ENCODE results near the gene SMIM35.

SMIM35 gene

GRCh38 chr11:118086913-118087768 is at the start of gene SMIM35:
TSS of gene SMIM35 (minus strand) at chr11:118086963. CDS start at chr11:118086757, 206 bp downstream.
- H3K4me3 ChIP-seq (replicated peaks; ENCODE audit: low read depth, low read length) = no peak within 1 kb of the TSS
- DNase-seq (ENCODE audit: extremely low read depth, insufficient read length) = no peak
- no peak for TF ChIP-seq CTCF (IDR thresholded peaks at IDR 0.05; ENCODE audit: insufficient read depth, low read length, poor library complexity, severe bottlenecking)
- H3K36me3 ChIP-seq (ENCODE audit: control insufficient read depth, insufficient read depth, low read length) = no peaks in the 10 kb centered on the region
- H3K27me3 ChIP-seq (replicated peaks; ENCODE audit: control insufficient read depth, insufficient read depth, low read length) = no peaks in the 10 kb centered on the region; the same call in 1 of the 2 replicates

GRCh38 chr11:118136341-118136740 is 49.6 kb upstream of the SMIM35 start:
- TF ChIP-seq CTCF (IDR thresholded peaks at IDR 0.05; ENCODE audit: insufficient read depth, low read length, poor library complexity, severe bottlenecking) = no peak
- no peak for DNase-seq (ENCODE audit: extremely low read depth, insufficient read length)
- peaks cover 2% of the 10 kb centered on the region; the same call in 1 of the 2 replicates for H3K27me3 ChIP-seq (replicated peaks; ENCODE audit: control insufficient read depth, insufficient read depth, low read length)
- H3K4me3 ChIP-seq (replicated peaks; ENCODE audit: low read depth, low read length) = no peak overlapping the region
- no peaks in the 10 kb centered on the region for H3K36me3 ChIP-seq (ENCODE audit: control insufficient read depth, insufficient read depth, low read length)

GRCh38 chr11:118135796-118136165 is 49.0 kb upstream of the SMIM35 start:
- TF ChIP-seq CTCF (IDR thresholded peaks at IDR 0.05; ENCODE audit: insufficient read depth, low read length, poor library complexity, severe bottlenecking) = no peak
- Histone ChIP-seq H3K4me3 (replicated peaks; ENCODE audit: low read depth, low read length) (no peak overlapping the region), H3K27me3 (replicated peaks; ENCODE audit: control insufficient read depth, insufficient read depth, low read length) (peaks cover 2% of the 10 kb centered on the region; the same call in 1 of the 2 replicates), H3K36me3 (ENCODE audit: control insufficient read depth, insufficient read depth, low read length) (no peaks in the 10 kb centered on the region)
- DNase-seq (ENCODE audit: extremely low read depth, insufficient read length) = no peak

- Histone ChIP-seq H3K4me3 (replicated peaks; ENCODE audit: low read depth, low read length) (no peak overlapping the region), H3K36me3 (ENCODE audit: control insufficient read depth, insufficient read depth, low read length) (no peaks in the 10 kb centered on the region), H3K27me3 (replicated peaks; ENCODE audit: control insufficient read depth, insufficient read depth, low read length) (peaks cover 1% of the 10 kb centered on the region; the same call in 1 of the 2 replicates)
- DNase-seq (ENCODE audit: extremely low read depth, insufficient read length) = no peak
- no peak for TF ChIP-seq CTCF (IDR thresholded peaks at IDR 0.05; ENCODE audit: insufficient read depth, low read length, poor library complexity, severe bottlenecking)
These were observed 48.5 kb upstream of the SMIM35 start for GRCh38 chr11:118135051-118135795.

- Histone ChIP-seq H3K36me3 (ENCODE audit: control insufficient read depth, insufficient read depth, low read length) (no peaks in the 10 kb centered on the region), H3K4me3 (replicated peaks; ENCODE audit: low read depth, low read length) (no peak overlapping the region), H3K27me3 (replicated peaks; ENCODE audit: control insufficient read depth, insufficient read depth, low read length) (peaks cover 5% of the 10 kb centered on the region)
- TF ChIP-seq CTCF (IDR thresholded peaks at IDR 0.05; ENCODE audit: insufficient read depth, low read length, poor library complexity, severe bottlenecking) = no peak
- no peak for DNase-seq (ENCODE audit: extremely low read depth, insufficient read length)
These were observed 47.1 kb upstream of the SMIM35 start for GRCh38 chr11:118133816-118134215.

All from GM06990 (cell line).